Neural cell (in vitro differentiated cells): ENCODE measurements around the gene PRIMPOL. TPM values are rescaled to one million over a fixed set of nuclear protein-coding genes. Genes with fewer than 3 reads are reported as not detected.

Experiments
- H2AFZ ChIP-seq: fragments of 200-600, 300-800 bp; sonication (generic), shearing (Covaris generic); 2 replicates; pipeline ENCODE4 v1.6.0; 2014; ENCODE audit warnings: low read depth, mild to moderate bottlenecking, antibody characterized with exemption, low read length, moderate library complexity
- H3F3A ChIP-seq: fragments of 200-600 bp; shearing (Covaris generic); 2 replicates; pipeline ENCODE4 v1.6.1; 2016; ENCODE audit warnings: mild to moderate bottlenecking, moderate library complexity, mixed read lengths, antibody characterized with exemption, low read length; ENCODE audit not compliant: insufficient read depth, poor library complexity, severe bottlenecking
- H3K27ac ChIP-seq: fragments of 200-600, 300-800 bp; sonication (generic), shearing (Covaris generic); 2 replicates; pipeline ENCODE4 v1.5.1; 2014; ENCODE audit warnings: mild to moderate bottlenecking, low read length, moderate library complexity
- H3K27me3 ChIP-seq: fragments of 300-800, 200-600 bp; sonication (generic), shearing (Covaris generic); 2 replicates; pipeline ENCODE4 v1.6.0; 2014; ENCODE audit warnings: mild to moderate bottlenecking, low read depth, low read length, moderate library complexity; ENCODE audit not compliant: insufficient read depth
- H3K36me3 ChIP-seq: fragments of 300-800, 200-600 bp; sonication (generic), shearing (Covaris generic); 2 replicates; pipeline ENCODE4 v1.5.1; 2014; ENCODE audit warnings: mild to moderate bottlenecking, antibody characterized with exemption, low read length, moderate library complexity; ENCODE audit not compliant: insufficient read depth
- H3K4me2 ChIP-seq: fragments of 300-800, 200-600 bp; sonication (generic), shearing (Covaris generic); 2 replicates; pipeline ENCODE4 v1.6.0; 2014; ENCODE audit warnings: mild to moderate bottlenecking, low read length
- H3K4me3 ChIP-seq: fragments of 300-800, 200-600 bp; sonication (generic), shearing (Covaris generic); 2 replicates; pipeline ENCODE4 v1.5.1; 2014; ENCODE audit warnings: mild to moderate bottlenecking, low read length, moderate library complexity
- H3K79me2 ChIP-seq: fragments of 200-600 bp; shearing (Covaris generic); replicated peaks from 2 replicates; pipeline ENCODE4 v1.6.0; 2014; ENCODE audit warnings: mild to moderate bottlenecking, low read length, moderate library complexity; ENCODE audit not compliant: insufficient read depth
- H3K9ac ChIP-seq: fragments of 300-800, 200-600 bp; sonication (generic), shearing (Covaris generic); 2 replicates; pipeline ENCODE4 v1.6.1; 2016; ENCODE audit warnings: mild to moderate bottlenecking, low read length, mixed read lengths
- H3K9me2 ChIP-seq: fragments of 200-600 bp; shearing (Covaris generic); 2 replicates; pipeline ENCODE4 v1.6.1; 2016; ENCODE audit warnings: mild to moderate bottlenecking, low read length, mixed read lengths; ENCODE audit not compliant: insufficient read depth
- H3K9me3 ChIP-seq: fragments of 200-600, 300-800 bp; sonication (generic), shearing (Covaris generic); 2 replicates; pipeline ENCODE4 v1.6.1; 2016; ENCODE audit warnings: mild to moderate bottlenecking, mixed run types, low read length, moderate library complexity, mixed read lengths
- H4K20me1 ChIP-seq: fragments of 200-600 bp; shearing (Covaris generic); 2 replicates; pipeline ENCODE4 v1.6.1; 2016; ENCODE audit warnings: mild to moderate bottlenecking, mixed run types; ENCODE audit not compliant: insufficient read depth
- EP300 ChIP-seq: fragments of 450-650 bp; conservative IDR thresholded peaks from 2 replicates; pipeline ENCODE4 v1.6.1; 2014; ENCODE audit warnings: antibody characterized with exemption, mild to moderate bottlenecking, moderate library complexity; ENCODE audit not compliant: poor library complexity, severe bottlenecking
- EZH2 ChIP-seq: fragments of 200-600, 300-800 bp; shearing (Covaris generic), sonication (generic); IDR thresholded peaks from 2 replicates; pipeline ENCODE4 v1.6.1; 2014; ENCODE audit warnings: antibody characterized with exemption, low read length, borderline replicate concordance, mild to moderate bottlenecking; ENCODE audit not compliant: insufficient read depth, poor library complexity, severe bottlenecking
- MXI1 ChIP-seq: fragments of 450-650 bp; conservative IDR thresholded peaks from 2 replicates; pipeline ENCODE4 v1.6.1; 2014; ENCODE audit warnings: antibody characterized with exemption, mild to moderate bottlenecking; ENCODE audit not compliant: poor library complexity, severe bottlenecking
- POLR2AphosphoS5 ChIP-seq: IDR thresholded peaks from 2 replicates; pipeline ENCODE4 v1.6.1; 2012
- RAD21 ChIP-seq: fragments of 450-650 bp; conservative IDR thresholded peaks from 2 replicates; pipeline ENCODE4 v1.6.1; 2014; ENCODE audit warnings: antibody characterized with exemption, mild to moderate bottlenecking, moderate library complexity
- SMC3 ChIP-seq: fragments of 450-650 bp; conservative IDR thresholded peaks from 2 replicates; pipeline ENCODE4 v1.6.1; 2014; ENCODE audit warnings: antibody characterized with exemption, mild to moderate bottlenecking, moderate library complexity; ENCODE audit not compliant: poor library complexity
- TAF1 ChIP-seq: IDR thresholded peaks from 2 replicates; pipeline ENCODE4 v1.6.1; 2012; ENCODE audit warnings: low read depth
- polyA plus RNA-seq: library from polyadenylated mRNA; depleted of rRNA; stranded (reverse); fragments of >200 nt; gene quantifications from 2 replicates; pipeline ENCODE4 v1.2.3, GENCODE V29; 2014
- TF ChIP-seq, protein P1 (sequence below): IDR thresholded peaks from 2 replicates; pipeline ENCODE4 v1.6.1; 2012; ENCODE audit warnings: borderline replicate concordance
- TF ChIP-seq, protein P2 (sequence below): fragments of 450-650 bp; IDR thresholded peaks from 2 replicates; pipeline ENCODE4 v1.5.1; 2014; ENCODE audit warnings: antibody characterized with exemption, mild to moderate bottlenecking, moderate library complexity; ENCODE audit not compliant: poor library complexity, severe bottlenecking

The PRIMPOL gene
- polyA plus RNA-seq, 1 donor from 2014 or later = 23.6 TPM

DNA sequence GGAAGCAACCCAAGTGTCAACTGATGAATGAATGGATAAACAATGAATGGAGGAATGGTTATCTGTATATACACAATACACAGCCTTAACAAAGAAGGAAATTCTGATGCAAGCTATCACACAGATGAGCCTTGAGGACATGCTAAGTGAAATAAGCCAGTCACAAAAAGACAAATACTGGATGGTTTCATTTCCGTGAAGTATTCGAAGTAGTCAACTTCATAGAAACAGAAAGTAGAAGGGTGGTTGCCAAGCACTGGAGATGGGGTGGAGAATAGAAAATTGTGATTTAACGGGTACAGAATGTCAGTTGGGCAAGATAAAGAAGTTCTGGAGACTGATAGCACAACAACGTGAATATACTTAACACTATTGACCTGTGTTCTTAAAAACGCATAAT lies 56.2 kb downstream of the PRIMPOL start:
- Histone ChIP-seq H3K27me3 (no peaks in the 10 kb centered on the region), H3K4me3 (no peak overlapping the region), H3K36me3 (no peaks in the 10 kb centered on the region), H3K9me3 (no peaks in the 10 kb centered on the region), H3K9ac (no peak overlapping the region), H3K27ac (no peak overlapping the region), H3K79me2 (no peaks in the 10 kb centered on the region), H3K4me2 (no peak overlapping the region), H2AFZ (no peak overlapping the region), H3K9me2 (no peaks in the 10 kb centered on the region), H3F3A (no peaks in the 10 kb centered on the region), H4K20me1 (no peaks in the 10 kb centered on the region)
- TF ChIP-seq, protein P1, sequence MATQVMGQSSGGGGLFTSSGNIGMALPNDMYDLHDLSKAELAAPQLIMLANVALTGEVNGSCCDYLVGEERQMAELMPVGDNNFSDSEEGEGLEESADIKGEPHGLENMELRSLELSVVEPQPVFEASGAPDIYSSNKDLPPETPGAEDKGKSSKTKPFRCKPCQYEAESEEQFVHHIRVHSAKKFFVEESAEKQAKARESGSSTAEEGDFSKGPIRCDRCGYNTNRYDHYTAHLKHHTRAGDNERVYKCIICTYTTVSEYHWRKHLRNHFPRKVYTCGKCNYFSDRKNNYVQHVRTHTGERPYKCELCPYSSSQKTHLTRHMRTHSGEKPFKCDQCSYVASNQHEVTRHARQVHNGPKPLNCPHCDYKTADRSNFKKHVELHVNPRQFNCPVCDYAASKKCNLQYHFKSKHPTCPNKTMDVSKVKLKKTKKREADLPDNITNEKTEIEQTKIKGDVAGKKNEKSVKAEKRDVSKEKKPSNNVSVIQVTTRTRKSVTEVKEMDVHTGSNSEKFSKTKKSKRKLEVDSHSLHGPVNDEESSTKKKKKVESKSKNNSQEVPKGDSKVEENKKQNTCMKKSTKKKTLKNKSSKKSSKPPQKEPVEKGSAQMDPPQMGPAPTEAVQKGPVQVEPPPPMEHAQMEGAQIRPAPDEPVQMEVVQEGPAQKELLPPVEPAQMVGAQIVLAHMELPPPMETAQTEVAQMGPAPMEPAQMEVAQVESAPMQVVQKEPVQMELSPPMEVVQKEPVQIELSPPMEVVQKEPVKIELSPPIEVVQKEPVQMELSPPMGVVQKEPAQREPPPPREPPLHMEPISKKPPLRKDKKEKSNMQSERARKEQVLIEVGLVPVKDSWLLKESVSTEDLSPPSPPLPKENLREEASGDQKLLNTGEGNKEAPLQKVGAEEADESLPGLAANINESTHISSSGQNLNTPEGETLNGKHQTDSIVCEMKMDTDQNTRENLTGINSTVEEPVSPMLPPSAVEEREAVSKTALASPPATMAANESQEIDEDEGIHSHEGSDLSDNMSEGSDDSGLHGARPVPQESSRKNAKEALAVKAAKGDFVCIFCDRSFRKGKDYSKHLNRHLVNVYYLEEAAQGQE = no peak
- no peak for TF ChIP-seq RAD21

DNA sequence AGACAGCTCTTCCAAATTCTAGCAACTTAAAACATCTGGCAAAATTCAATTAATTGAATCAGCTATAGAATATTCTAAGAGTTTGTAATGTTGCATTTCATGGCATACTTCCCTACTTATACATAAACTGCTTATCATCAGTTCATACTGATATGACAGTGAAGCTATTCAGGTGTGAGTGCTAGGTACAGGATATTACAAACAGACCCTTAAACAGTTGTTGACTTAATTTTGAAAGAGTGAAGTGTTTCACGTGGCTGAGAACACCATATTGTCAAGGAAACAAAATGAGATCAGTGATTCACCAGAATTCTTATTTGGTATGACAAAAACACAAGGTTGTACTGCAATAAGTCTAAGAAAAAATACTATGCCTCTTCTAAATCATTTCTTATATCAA lies 56.9 kb downstream of the PRIMPOL start:
- no peaks in the 10 kb centered on the region for H4K20me1 ChIP-seq
- H2AFZ ChIP-seq = no peak overlapping the region
- no peak overlapping the region for H3K4me3 ChIP-seq
- H3K9me2 ChIP-seq = no peaks in the 10 kb centered on the region
- no peaks in the 10 kb centered on the region for H3K27me3 ChIP-seq
- no peak overlapping the region for H3K27ac ChIP-seq
- H3K4me2 ChIP-seq = no peak overlapping the region
- no peaks in the 10 kb centered on the region for H3K9me3 ChIP-seq
- no peak for TF ChIP-seq TAF1
- TF ChIP-seq, protein P1 = no peak
- TF ChIP-seq, protein P2, sequence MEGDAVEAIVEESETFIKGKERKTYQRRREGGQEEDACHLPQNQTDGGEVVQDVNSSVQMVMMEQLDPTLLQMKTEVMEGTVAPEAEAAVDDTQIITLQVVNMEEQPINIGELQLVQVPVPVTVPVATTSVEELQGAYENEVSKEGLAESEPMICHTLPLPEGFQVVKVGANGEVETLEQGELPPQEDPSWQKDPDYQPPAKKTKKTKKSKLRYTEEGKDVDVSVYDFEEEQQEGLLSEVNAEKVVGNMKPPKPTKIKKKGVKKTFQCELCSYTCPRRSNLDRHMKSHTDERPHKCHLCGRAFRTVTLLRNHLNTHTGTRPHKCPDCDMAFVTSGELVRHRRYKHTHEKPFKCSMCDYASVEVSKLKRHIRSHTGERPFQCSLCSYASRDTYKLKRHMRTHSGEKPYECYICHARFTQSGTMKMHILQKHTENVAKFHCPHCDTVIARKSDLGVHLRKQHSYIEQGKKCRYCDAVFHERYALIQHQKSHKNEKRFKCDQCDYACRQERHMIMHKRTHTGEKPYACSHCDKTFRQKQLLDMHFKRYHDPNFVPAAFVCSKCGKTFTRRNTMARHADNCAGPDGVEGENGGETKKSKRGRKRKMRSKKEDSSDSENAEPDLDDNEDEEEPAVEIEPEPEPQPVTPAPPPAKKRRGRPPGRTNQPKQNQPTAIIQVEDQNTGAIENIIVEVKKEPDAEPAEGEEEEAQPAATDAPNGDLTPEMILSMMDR = no peak
- TF ChIP-seq EP300 = no peak
- TF ChIP-seq EZH2 = no peak
- TF ChIP-seq SMC3 = no peak
- no peak for TF ChIP-seq POLR2AphosphoS5
- TF ChIP-seq MXI1 = no peak
- no peak for TF ChIP-seq RAD21
- H3K79me2 ChIP-seq = no peaks in the 10 kb centered on the region
- H3F3A ChIP-seq = no peaks in the 10 kb centered on the region
- no peak overlapping the region for H3K9ac ChIP-seq
- H3K36me3 ChIP-seq = no peaks in the 10 kb centered on the region
